WTC11 (cell line): ENCODE measurements around the gene PSD2.

Source experiments
- CREB1 ChIP-seq: sonication (generic); formaldehyde crosslinking; IDR thresholded peaks from 2 replicates; pipeline ENCODE4 v1.8.0; 2023; ENCODE audit warnings: mild to moderate bottlenecking, missing genetic modification reagents
- CTCF ChIP-seq: fragments of 200-600 bp; IDR thresholded peaks from 2 replicates; pipeline ENCODE4 v1.8.0; 2022; ENCODE audit warnings: antibody characterized with exemption
- ESRRA ChIP-seq: sonication (generic); formaldehyde crosslinking; IDR thresholded peaks from 2 replicates; pipeline ENCODE4 v1.8.1; 2022; ENCODE audit warnings: mild to moderate bottlenecking, missing genetic modification reagents, borderline replicate concordance
- JUN ChIP-seq: sonication (generic); formaldehyde crosslinking; IDR thresholded peaks from 2 replicates; pipeline ENCODE4 v1.8.0; 2023; ENCODE audit warnings: mild to moderate bottlenecking, missing genetic modification reagents
- STAT6 ChIP-seq: sonication (generic); formaldehyde crosslinking; conservative IDR thresholded peaks from 2 replicates; pipeline ENCODE4 v1.8.1; 2023; ENCODE audit warnings: mild to moderate bottlenecking, low read depth, missing genetic modification reagents, moderate library complexity
- ZNF232 ChIP-seq: sonication (generic); formaldehyde crosslinking; IDR thresholded peaks from 2 replicates; pipeline ENCODE4 v1.8.0; 2022; ENCODE audit warnings: mild to moderate bottlenecking, missing genetic modification reagents
- ZNF512 ChIP-seq: sonication (generic); formaldehyde crosslinking; IDR thresholded peaks from 2 replicates; pipeline ENCODE4 v1.8.1; 2022; ENCODE audit warnings: missing genetic modification reagents, borderline replicate concordance

- no peak for TF ChIP-seq ZNF232 (CRISPR knock-in tag)
- no peak for TF ChIP-seq JUN (CRISPR knock-in tag)
- TF ChIP-seq CREB1 (CRISPR knock-in tag), result no peak
- no peak for TF ChIP-seq ESRRA
- no peak for TF ChIP-seq CTCF
- TF ChIP-seq STAT6 (CRISPR knock-in tag), result no peak
- no peak for TF ChIP-seq ZNF512 (CRISPR knock-in tag)
These were observed 36.3 kb upstream of the PSD2 start for GRCh38 chr5:139759219-139759721.
